ENCODE data around the gene GAS6.
"Not testable (repeated sequence)": the region's sequence is repeated elsewhere in the genome, so short reads cannot be mapped to it uniquely, and the experiment has no call there.

Gene GAS6

DNA sequence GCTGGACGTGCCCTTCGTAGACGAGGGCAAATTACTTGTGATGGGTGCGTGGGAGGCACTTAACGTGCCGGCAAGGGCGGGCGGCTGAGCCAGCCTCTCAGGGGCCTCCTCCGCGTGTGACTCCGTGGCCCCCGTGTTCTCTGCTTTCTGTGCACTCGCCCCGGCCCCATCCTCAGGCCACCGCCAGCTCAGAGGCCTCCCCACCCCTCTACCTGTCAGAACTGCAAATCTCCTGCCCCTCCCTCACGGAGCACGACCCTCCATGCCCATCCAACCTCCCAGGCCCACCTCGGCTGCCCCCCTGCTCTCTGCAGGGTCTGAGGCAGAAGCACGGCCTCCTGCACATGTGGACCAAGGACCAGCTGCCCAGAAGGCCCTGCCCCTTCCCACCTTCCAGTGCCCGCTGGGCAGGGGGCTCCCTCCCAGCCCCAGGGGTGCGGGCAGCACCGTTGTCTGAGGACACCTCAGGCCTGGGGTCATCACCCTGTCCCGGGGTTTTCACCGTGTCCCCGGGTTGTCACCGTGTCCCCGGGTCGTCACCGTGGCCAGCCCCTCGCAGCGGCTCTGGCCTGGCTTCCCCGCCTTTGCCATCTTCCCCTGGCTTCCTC is 60.4 kb downstream of the GAS6 start:
- DNase-seq = no peak

- no peak for DNase-seq
Measured at GRCh38 chr13:113802761-113803160, 61.1 kb downstream of the GAS6 start.

DNA sequence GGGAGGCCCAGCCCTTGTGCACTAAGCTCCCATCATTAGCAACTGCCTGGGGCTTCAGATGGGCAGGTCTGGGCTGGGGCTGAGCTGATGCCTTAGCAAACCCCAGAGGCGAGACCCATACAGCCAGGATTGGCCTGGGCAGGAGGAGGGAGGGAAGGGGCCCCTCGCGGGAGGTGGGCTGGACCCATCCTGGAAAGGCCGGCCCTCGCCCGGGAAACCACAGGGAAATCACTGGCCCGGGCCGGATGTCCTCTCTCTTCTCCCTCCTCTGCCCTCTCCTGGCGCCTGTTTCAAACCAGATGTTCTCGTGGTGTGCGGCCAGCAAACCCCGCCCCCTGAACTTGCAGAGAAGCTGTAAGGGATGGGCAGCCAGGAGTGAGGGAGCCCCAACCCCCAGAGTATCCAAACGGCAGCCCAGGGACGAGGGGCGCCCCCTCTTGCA is 61.8 kb downstream of the GAS6 start:
- DNase-seq = no peak

DNA sequence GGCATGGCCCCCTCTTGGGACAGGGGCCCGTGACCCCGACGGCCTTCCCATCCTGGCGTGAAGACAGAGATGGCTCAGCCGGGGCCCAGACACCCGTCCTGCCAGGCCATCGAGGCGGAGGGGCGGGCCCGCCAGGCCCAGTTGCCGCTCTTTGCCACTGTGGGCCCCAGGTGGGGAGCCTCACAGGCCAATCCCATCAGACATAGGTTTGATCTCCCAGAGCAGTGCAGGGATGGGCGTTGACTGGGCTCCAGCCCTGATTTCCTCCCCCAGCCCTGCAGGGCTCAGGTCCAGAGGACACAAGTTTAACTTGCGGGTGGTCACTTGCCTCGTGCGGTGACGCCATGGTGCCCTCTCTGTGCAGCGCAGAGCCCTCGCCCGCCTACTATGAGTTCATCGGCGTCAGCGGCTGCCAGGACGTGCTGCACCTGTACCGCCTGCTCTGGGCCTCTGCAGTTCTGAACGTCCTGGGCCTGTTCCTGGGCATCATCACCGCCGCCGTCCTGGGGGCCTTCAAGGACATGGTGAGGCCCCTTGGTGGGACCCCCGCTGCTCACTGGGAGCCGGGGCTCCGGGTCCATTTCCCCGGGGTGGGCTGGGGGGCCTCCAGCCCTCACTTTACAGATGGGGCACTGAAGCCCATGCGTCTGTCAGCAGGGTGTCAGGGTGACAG is 62.5 kb downstream of the GAS6 start:
- DNase-seq = no peak

- DNase-seq = no peak
Measured at GRCh38 chr13:113800576-113800926, 63.3 kb downstream of the GAS6 start.

GRCh38 chr13:113798200-113798811 is 65.6 kb downstream of the GAS6 start:
- no peak for DNase-seq

DNA sequence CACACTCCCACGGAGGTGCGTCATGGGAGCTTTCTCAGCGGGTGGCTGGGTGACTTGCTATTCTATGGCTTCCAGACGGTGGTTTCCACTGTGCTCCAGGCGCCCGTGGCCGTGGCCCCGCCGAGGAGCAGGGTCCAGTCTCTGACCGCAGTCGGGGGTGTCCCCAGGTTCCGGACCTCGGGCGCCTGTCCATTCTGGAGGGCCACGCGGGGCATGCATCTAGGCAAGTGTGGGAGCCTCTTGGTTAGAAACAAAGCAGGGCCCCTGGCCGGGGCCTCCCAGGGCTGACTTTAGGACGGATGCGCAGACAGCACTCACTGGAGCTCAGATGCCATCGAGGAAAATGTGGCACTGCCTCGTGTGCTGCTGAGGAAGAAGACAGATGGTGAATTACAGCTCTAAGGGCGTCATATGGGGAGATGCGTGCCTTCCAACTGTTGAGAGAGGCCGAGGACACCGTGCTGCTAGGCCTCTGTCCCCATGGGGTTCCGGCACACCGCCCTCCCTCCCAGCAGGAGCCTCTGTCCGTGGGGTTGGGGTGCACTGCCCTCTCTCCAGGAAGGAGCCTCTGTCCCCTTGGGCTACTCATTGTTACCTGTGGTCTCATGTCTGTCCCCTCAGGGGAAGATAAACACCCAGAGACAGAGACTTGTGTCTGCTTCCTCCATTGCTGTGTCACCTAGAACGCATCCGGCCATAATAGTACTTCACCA is 66.8 kb downstream of the GAS6 start:
- no peak for DNase-seq

- DNase-seq = no peak
Measured at GRCh38 chr13:113796211-113796963, 67.5 kb downstream of the GAS6 start.

DNA sequence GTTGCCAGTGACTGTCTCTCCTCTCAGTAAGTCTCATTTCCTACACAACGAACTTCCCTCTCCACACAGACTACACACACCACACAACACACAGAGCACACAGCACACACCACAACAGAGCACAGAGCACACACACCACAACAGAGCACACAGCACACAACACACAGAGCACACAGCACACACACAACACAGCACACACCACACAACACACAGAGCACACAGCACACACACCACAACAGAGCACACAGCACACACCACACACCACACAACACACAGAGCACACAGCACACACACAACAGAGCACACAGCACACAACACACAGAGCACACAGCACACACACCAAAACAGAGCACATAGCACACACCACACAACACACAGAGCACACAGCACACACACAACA is 68.5 kb downstream of the GAS6 start:
- DNase-seq = not testable (repeated sequence)

GRCh38 chr13:113794764-113795173 is 69.1 kb downstream of the GAS6 start:
- no peak for DNase-seq

DNA sequence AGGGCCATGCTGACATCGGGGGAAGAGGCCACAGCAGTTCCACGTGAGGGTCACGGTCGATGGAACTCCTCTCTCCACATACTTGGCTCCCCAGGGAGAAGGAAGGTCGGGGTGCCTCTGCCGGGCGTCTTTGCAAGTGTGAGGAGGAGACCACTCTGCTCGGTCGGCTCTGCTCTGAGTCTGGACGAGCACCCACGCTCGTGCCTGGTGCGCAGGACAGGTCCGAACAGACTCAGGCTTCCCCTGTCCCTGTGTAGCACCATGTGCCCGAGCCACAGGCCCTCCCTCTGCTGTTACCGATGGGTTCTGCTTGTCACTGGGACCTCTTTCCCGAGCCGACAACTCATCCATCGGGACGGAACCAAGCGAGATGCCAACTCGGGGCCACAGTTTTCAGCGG is 69.8 kb downstream of the GAS6 start:
- no peak for DNase-seq

GRCh38 chr13:113793718-113794085 is 70.2 kb downstream of the GAS6 start:
- DNase-seq = no peak

DNA sequence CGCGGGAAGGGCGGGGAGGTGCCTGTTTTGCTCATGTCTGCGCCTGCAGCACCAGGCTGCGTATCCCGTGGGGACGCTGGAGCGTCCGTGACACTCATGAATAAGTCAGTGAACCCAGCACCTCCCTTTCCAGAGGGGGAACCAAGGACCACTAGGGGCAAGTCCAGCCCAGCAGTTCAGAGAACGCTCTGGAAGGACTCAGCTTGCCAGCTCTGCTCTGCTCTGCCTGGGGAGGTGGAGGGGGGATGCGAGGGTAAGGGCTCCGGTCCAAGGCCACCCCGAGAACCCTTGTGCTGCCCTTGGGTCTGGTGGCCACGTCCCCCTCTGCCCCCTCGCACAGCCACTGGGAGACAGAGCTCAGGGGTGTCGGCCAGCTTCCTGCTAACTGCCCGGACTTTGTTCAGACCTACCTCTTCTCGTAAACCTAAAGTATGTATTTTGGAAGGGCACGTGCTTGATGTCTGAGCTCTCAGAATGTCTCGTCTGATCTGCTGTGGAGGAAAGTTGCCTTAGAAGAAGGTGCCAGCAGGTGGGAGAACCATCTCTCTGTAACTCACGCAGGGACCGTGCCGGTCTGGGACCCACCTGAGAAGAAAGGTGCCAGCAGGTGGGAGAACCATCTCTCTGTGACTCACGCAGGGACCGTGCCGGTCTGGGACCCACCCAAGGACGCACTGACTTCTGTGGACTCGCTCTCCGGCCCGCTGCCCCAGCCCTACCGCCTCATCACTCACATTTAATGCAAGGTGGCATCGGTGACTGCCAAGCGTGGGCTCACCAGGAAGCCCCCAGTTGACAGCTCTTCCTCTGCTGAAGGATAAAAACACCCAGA is 70.8 kb downstream of the GAS6 start:
- DNase-seq = no peak

DNA sequence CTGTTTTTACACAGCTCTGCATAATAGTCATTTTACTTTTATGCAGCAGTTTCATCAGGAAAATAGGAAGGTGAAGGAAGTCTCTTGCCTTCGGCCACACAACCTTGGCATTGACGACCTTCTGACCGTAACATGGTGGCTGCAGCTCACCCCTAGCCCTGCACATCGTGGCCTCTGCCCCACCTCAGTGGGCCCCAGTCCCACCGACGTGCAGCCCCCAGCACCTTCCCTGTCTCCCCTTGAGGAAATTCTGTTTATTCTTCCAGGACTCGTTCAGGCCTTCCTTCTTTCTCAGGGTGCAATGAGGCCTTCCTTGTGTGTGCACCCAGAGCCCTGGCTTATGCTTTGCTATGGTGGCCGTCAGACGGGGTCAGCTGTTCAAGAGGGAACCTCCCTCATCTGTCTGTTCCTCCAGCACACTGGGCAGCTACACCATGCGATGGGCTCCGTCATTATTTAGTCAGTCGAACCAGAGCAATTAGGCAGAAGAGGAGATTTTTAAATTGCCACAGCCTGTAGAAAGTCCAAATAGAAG is 71.6 kb downstream of the GAS6 start:
- DNase-seq = no peak

DNA sequence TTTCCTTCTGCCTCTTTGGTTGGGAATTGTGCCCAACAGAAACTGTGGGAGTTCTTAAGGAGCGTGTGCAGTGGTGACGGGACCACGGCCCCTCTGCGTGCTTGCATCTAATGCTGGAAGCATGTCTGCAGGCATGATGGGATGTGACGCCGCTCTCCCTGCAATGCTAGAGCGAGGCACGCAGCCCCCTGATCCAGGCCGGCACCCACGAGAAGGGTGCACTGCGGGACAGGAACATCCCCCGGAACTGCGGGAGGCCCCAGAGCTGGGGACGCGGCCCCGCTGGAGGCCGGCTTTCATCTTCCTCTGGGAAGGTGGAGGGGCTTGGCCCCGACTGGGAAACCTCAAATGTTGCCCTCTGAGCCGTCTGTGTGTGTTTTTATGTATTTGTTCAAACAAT is 72.1 kb downstream of the GAS6 start:
- DNase-seq = no peak

GRCh38 chr13:113791226-113791625 is 72.7 kb downstream of the GAS6 start:
- DNase-seq = no peak

GRCh38 chr13:113789931-113790330 is 73.9 kb downstream of the GAS6 start:
- not testable (repeated sequence) for DNase-seq

DNA sequence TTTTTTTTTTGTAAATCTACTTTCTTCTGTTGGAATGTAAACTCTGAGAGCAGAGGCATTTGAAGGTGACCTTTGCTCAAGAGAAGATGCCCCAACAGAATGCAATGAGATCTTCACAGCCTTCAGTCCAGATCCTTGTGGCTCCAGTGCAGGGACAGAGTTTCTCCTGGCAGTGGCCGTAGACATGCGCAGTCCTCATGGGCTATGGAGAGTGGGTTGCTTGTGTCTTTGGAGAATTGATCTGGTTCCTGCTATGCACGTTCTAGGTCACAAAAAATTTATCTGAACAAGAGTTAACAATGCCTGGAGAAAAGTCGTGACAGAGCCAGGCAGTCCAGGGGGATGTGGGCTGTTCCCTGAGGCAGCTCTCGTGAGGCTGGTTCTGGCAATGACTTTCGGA is 74.7 kb downstream of the GAS6 start:
- no peak for DNase-seq

- no peak for DNase-seq
Measured at GRCh38 chr13:113788413-113789135, 75.3 kb downstream of the GAS6 start.

GRCh38 chr13:113787694-113788093 is 76.2 kb downstream of the GAS6 start:
- DNase-seq = no peak

GRCh38 chr13:113786262-113786841 is 77.5 kb downstream of the GAS6 start:
- DNase-seq = no peak
